ENCODE measurements around the gene PLEKHD1. TPM values are rescaled to one million over a fixed set of nuclear protein-coding genes. Genes with fewer than 3 reads are reported as not detected.

Gene PLEKHD1
- total RNA-seq, 1 donor from 2014 or later = 0.80 TPM

GRCh38 chr14:69500096-69500495 is 15.6 kb downstream of the PLEKHD1 start:
- Mint-ChIP-seq H3K4me3 (ENCODE audit: unreplicated experiment) (no peak overlapping the region), H3K27ac (ENCODE audit: unreplicated experiment) (no peak overlapping the region), H3K36me3 (ENCODE audit: low read depth, unreplicated experiment) (no peaks in the 10 kb centered on the region), H3K4me1 (ENCODE audit: unreplicated experiment) (no peaks in the 10 kb centered on the region), H3K27me3 (ENCODE audit: unreplicated experiment) (peaks cover 11% of the 10 kb centered on the region), H3K9me3 (ENCODE audit: unreplicated experiment) (no peaks in the 10 kb centered on the region)
- DNase-seq (ENCODE audit: low spot score) = no peak
- TF ChIP-seq CTCF (IDR thresholded peaks at IDR 0.05; ENCODE audit: unreplicated experiment) = no peak

- no peaks in the 10 kb centered on the region for H3K4me1 Mint-ChIP-seq (ENCODE audit: unreplicated experiment)
- no peak overlapping the region for H3K4me3 Mint-ChIP-seq (ENCODE audit: unreplicated experiment)
- DNase-seq (ENCODE audit: low spot score) = no peak
- no peak overlapping the region for H3K27ac Mint-ChIP-seq (ENCODE audit: unreplicated experiment)
- H3K36me3 Mint-ChIP-seq (ENCODE audit: low read depth, unreplicated experiment) = no peaks in the 10 kb centered on the region
- TF ChIP-seq CTCF (IDR thresholded peaks at IDR 0.05; ENCODE audit: unreplicated experiment) = no peak
- H3K27me3 Mint-ChIP-seq (ENCODE audit: unreplicated experiment) = peaks cover 11% of the 10 kb centered on the region
- H3K9me3 Mint-ChIP-seq (ENCODE audit: unreplicated experiment) = no peaks in the 10 kb centered on the region
These were observed 16.2 kb downstream of the PLEKHD1 start for GRCh38 chr14:69500736-69501135.

- TF ChIP-seq CTCF (IDR thresholded peaks at IDR 0.05; ENCODE audit: unreplicated experiment) = no peak
- Mint-ChIP-seq H3K9me3 (ENCODE audit: unreplicated experiment) (no peaks in the 10 kb centered on the region), H3K4me1 (ENCODE audit: unreplicated experiment) (peaks cover 5% of the 10 kb centered on the region), H3K4me3 (ENCODE audit: unreplicated experiment) (no peak overlapping the region), H3K36me3 (ENCODE audit: low read depth, unreplicated experiment) (no peaks in the 10 kb centered on the region), H3K27ac (ENCODE audit: unreplicated experiment) (no peak overlapping the region), H3K27me3 (ENCODE audit: unreplicated experiment) (peaks cover 9% of the 10 kb centered on the region)
- no peak for DNase-seq (ENCODE audit: low spot score)
These were observed 16.9 kb downstream of the PLEKHD1 start for GRCh38 chr14:69501423-69501838.

- Mint-ChIP-seq H3K36me3 (ENCODE audit: low read depth, unreplicated experiment) (no peaks in the 10 kb centered on the region), H3K27ac (ENCODE audit: unreplicated experiment) (no peak overlapping the region), H3K4me1 (ENCODE audit: unreplicated experiment) (peaks cover 11% of the 10 kb centered on the region), H3K9me3 (ENCODE audit: unreplicated experiment) (no peaks in the 10 kb centered on the region), H3K4me3 (ENCODE audit: unreplicated experiment) (no peak overlapping the region), H3K27me3 (ENCODE audit: unreplicated experiment) (peaks cover 7% of the 10 kb centered on the region)
- no peak for TF ChIP-seq CTCF (IDR thresholded peaks at IDR 0.05; ENCODE audit: unreplicated experiment)
- DNase-seq (ENCODE audit: low spot score) = no peak
These were observed 20.2 kb downstream of the PLEKHD1 start for GRCh38 chr14:69504775-69505174.

- no peak for DNase-seq (ENCODE audit: low spot score)
- H3K4me3 Mint-ChIP-seq (ENCODE audit: unreplicated experiment) = no peak overlapping the region
- no peak overlapping the region for H3K27ac Mint-ChIP-seq (ENCODE audit: unreplicated experiment)
- H3K36me3 Mint-ChIP-seq (ENCODE audit: low read depth, unreplicated experiment) = no peaks in the 10 kb centered on the region
- H3K9me3 Mint-ChIP-seq (ENCODE audit: unreplicated experiment) = no peaks in the 10 kb centered on the region
- no peak for TF ChIP-seq CTCF (IDR thresholded peaks at IDR 0.05; ENCODE audit: unreplicated experiment)
- H3K4me1 Mint-ChIP-seq (ENCODE audit: unreplicated experiment) = peaks cover 16% of the 10 kb centered on the region
- peaks cover 6% of the 10 kb centered on the region for H3K27me3 Mint-ChIP-seq (ENCODE audit: unreplicated experiment)
These were observed 21.1 kb downstream of the PLEKHD1 start for GRCh38 chr14:69505338-69506240.

All from endothelial cell (in vitro differentiated cells).